Activated CD4-positive, alpha-beta T cell treated with anti-CD3 and anti-CD28 coated beads, Interleukin-2, amount 50 U/mL, for 48 hours (primary cell): ENCODE data around the gene LIMK2.
"Not testable (repeated sequence)": the region's sequence is repeated elsewhere in the genome, so short reads cannot be mapped to it uniquely, and the experiment has no call there.

ENCODE experiments used
- DNase-seq, 2 experiments: peaks; one replicate each; pipeline ENCODE4 v3.0.0-alpha.2; 2020

The LIMK2 gene

GRCh38 chr22:31244943-31245451 lies 32.9 kb downstream of the LIMK2 start:
- no peak for DNase-seq

DNA sequence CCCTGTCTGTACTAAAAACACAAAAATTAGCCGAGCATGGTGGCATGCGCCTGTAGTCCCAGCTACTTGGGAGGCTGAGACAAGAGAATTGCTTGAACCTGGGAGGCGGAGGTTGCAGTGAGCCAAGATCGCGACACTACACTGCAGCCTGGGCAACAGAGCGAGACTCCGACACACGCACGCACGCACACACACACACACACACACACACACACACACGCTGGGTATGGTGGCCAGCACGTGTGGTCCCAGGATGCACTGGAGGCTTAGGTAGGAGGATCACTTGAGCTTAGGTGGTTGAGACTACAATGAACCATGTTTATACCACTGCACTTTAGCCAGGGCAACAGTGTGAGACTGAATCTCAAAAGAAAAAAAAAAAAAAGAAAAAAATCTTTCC lies 33.9 kb downstream of the LIMK2 start:
- not testable (repeated sequence) for DNase-seq

DNA sequence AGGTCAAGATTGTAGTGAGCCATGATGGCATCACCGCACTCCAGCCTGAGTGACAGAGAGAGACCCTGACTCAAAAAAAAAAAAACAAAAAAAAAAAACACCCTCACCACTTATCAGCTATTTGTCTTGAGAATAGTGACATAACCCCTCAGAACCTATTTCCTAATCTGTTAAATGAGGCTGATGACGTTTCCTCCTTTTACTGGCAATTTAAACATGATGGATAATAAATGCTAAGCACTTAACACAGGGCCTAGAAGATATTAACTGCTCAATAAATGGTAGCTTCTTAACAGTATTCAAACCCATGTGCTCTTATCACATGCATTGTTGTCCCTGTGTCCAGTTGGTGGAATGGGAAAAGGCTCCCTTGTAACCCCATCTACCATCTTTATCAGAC lies 34.6 kb downstream of the LIMK2 start:
- DNase-seq, result no peak

DNA sequence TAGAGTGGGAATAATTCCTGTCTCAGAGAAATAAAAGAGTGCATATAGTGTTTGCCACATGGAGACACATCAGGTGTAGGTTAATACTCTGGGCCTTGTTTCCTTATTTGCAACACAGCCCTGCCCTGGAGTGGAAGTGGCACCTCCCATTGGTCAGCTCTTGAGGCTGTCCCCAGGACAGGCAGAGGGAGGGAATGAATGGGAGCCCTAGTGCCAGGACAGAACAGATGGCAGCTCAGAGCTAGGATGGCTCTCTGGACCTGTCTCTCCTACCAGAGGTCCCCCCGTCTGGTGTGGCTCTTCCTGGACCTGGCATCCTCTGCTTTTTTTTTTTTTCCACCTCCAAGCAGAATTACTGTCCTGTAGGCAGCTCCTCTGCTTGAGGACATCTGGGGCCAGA lies 35.6 kb downstream of the LIMK2 start:
- DNase-seq, result no peak

DNA sequence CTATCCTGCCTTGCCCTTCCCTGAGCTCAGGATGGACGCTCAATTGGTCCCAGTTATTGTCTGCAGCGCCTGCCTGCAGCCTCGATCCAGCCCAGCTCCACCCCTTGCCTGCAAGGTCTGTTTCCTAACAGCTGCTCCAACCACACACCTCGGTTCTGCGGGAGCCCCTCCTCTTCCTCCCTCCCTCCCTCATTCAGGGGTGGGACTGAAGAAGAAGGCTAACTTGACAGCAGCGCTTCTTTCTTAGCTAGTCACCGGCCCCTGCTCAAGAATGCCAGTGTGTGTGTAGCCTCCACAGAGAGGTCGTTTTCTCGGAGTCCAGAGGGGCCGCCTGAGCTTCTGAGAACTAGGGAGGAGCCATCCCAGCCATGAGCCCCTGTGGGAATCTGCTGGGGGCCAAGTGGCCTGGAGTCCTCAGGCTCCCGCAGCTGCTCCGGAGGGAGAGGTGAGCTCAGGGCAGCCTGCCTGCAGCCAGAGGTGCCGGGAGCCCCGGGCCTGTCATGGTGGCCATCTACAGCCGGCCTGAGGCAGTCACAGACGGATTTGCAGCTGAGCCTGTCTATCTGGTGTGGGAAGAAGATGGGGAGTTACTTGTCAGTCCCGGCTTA lies 36.1 kb downstream of the LIMK2 start:
- peak; percentile 45 to 57 for DNase-seq

DNA sequence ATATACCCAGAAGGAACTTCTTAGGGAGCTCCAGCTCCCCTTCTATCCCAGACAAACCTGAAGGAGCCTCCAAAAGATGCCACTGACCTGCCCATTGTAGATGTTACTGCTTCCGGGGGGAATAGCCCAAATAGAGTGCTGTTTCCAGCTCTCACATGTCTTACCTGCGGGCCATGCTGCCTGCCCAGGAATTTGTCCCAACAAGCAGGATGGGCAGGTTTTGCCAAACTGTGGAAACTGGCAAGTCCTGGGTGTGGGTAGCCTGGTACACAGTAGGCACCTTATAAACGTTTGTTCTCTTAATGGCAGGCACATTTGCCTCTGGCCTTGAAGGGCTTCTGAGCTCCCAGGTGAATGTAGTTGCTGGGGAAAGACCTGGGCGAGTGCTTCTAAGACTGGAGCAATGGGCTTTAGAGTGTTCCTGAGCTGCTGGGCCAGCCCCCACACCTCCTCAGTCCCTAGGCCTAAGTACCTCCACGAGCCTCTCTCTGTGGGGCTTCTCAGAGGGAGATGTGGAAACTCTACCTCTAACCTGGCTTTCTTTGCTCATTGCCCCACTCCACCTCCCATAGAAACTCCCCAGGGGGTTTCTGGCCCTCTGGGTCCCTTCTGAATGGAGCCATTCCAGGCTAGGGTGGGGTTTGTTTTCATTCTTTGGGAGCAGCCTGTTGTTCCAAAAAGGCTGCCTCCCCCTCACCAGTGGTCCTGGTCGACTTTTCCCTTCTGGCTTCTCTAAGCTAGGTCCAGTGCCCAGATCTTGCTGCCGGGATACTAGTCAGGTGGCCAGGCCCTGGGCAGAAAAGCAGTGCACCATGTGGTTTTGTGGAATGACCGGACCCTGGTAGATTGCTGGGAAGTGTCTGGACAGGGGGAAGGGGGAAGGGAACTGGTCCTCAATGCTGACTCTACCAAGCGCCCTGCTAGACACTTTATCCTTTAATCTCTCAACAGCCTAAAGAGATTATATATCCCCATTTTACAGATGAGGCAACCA lies 37.2 kb downstream of the LIMK2 start:
- no peak for DNase-seq

- DNase-seq, result no peak
Measured at GRCh38 chr22:31250740-31251600, 38.9 kb downstream of the LIMK2 start.

GRCh38 chr22:31253949-31254348 lies 41.9 kb downstream of the LIMK2 start:
- DNase-seq, result no peak

DNA sequence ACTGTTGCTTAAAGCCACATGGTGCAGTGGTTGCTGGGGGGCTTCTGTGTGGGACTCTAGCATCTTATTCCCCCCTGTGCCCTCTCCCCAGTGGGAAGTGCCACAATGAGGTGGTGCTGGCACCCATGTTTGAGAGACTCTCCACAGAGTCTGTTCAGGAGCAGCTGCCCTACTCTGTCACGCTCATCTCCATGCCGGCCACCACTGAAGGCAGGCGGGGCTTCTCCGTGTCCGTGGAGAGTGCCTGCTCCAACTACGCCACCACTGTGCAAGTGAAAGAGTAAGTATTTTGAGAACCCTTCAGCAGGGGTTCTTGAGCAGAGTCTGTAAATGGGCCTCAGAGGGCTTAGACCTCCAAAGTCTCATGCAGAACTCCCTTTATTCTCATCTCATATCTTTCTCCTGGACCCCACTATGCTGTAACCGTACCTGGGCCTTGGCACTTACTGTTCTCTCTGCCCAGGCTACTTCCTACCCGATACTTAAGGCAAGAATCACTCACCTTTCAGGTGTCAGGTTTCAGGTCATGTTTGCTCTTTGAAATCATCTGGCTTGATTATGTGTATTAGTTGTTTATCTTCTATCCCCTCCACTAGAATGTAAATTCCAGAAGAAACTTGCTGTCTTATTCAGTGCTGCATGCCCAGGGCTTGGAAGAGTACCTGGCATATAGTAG lies 47.8 kb downstream of the LIMK2 start:
- DNase-seq, result no peak

DNA sequence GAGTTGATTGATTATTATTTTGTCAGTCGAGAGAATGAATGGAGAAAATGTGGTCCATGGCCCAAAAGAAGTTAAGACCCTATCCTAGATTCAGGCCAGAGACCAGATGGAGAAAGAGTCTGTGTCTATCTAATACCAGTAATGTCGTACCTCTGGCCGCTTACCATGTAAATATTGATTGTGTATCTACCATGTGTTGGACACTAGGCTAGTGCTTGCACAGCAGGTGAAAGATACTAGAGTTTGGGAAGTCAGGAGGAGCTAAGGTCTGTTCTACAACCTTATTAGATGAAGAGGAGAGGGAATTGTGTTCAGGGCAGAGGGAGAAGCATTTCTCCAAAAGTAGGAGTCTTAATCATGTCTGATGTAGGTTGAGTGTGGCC lies 48.4 kb downstream of the LIMK2 start:
- DNase-seq, result no peak

DNA sequence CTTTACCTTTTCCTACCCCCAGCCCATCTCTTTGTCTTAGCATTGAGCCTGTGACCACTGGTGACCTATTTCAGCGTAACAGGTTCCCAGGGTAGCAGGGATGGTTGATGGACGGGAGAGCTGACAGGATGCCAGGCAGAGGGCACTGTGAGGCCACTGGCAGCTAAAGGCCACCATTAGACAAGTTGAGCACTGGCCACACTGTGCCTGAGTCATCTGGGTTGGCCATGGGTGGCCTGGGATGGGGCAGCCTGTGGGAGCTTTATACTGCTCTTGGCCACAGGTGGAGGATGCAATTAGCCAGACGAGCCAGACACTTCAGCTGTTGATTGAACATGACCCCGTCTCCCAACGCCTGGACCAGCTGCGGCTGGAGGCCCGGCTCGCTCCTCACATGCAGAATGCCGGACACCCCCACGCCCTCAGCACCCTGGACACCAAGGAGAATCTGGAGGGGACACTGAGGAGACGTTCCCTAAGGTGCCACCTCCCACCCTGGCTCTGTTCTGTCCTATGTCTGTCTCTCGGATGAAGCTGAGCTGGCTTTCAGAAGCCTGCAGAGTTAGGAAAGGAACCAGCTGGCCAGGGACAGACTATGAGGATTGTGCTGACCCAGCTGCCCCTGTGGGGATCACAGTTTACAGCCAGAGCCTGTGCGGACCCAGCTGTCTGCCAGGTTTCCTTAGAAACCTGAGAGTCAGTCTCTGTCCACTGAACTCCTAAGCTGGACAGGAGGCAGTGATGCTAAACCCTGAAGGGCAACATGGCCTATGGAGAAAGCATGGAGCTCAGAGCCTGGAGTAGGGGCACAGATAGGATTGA lies 50.4 kb downstream of the LIMK2 start:
- no peak for DNase-seq

GRCh38 chr22:31263896-31264640 lies 52.0 kb downstream of the LIMK2 start:
- DNase-seq, result no peak

DNA sequence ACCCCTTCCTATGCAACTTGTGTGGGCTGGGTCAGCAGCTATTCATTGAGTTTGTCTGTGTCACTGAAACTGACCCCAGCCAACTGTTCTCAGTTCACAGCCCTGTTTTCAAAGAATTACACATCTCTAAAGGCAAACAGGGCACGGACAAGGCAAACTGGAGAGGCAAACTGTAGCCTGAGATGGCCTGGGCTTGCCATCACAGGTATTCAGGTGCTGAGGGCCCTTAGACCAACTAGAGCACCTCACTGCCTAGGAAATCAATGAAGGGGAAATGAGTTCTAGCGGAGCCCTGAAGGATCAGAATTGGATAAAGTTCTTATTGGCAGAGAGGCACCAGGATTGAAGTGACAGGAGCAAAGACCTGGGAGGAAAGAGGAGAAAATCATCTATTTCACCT lies 56.2 kb downstream of the LIMK2 start:
- no peak for DNase-seq

- no peak for DNase-seq
Measured at GRCh38 chr22:31269892-31270579, 57.9 kb downstream of the LIMK2 start.

DNA sequence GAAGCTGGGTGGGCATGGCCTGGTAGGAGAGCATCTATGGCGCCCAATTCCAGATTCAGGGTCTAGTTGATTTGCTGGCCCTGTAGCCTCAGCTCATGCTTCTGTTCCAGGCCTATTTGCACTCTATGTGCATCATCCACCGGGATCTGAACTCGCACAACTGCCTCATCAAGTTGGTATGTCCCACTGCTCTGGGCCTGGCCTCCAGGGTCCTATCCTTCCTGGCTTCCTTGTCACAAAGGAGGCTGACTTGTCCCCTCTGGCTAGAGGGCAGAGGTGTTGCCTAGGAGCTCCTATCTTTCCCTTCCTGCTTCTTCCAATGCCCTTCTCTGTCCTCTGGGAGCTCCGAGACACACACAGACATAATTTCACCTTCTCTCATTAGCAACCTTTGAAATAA lies 58.9 kb downstream of the LIMK2 start:
- DNase-seq, result no peak

- DNase-seq, result no peak
Measured at GRCh38 chr22:31271485-31271884, 59.4 kb downstream of the LIMK2 start.

- peak; percentile 50 to 63 for DNase-seq
Measured at GRCh38 chr22:31272522-31273446, 60.7 kb downstream of the LIMK2 start.

GRCh38 chr22:31274017-31274416 lies 61.9 kb downstream of the LIMK2 start:
- no peak for DNase-seq

DNA sequence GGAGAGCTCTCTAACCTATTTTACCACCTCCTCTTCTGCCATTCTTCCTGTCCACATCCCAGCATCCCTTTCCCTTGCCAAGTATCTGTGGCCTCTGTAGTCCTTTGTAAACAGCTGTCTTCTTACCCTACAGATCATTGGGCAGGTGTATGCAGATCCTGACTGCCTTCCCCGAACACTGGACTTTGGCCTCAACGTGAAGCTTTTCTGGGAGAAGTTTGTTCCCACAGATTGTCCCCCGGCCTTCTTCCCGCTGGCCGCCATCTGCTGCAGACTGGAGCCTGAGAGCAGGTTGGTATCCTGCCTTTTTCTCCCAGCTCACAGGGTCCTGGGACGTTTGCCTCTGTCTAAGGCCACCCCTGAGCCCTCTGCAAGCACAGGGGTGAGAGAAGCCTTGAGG lies 62.9 kb downstream of the LIMK2 start:
- no peak for DNase-seq
